ENCODE measurements around the gene PGAP2. TPM values are rescaled to one million over a fixed set of nuclear protein-coding genes. Genes with fewer than 3 reads are reported as not detected.

PGAP2 gene
- polyA plus RNA-seq, 1 donor (not counting 4 experiments of a cell fraction or from before 2014, with no cell fraction given) = 37.3 TPM

GRCh38 chr11:3803726-3804495 lies 4.4 kb upstream of the PGAP2 start:
- no peaks in the 10 kb centered on the region for H3K27me3 ChIP-seq (ENCODE audit: control insufficient read depth, extremely low read depth, insufficient read depth, low read length)
- H3K79me2 ChIP-seq (ENCODE audit: control insufficient read depth, insufficient read depth, low read length) = no peaks in the 10 kb centered on the region
- no peaks in the 10 kb centered on the region for H4K20me1 ChIP-seq (ENCODE audit: control insufficient read depth, extremely low read depth, insufficient read depth, low read length)
- peaks cover 12% of the 10 kb centered on the region for H3K4me1 ChIP-seq (ENCODE audit: control insufficient read depth, extremely low read depth, insufficient read depth, low read length)
- dilution Hi-C loops (cut with MboI; ENCODE audit: extremely low pct_ligation_motif_present, low sequenced_read_pairs) = no loop called here
- H3K27ac ChIP-seq (ENCODE audit: control insufficient read depth, insufficient read depth, low read length) = no peak overlapping the region
- H3K9me1 ChIP-seq (ENCODE audit: control insufficient read depth, extremely low read depth, insufficient read depth, low read length) = no peaks in the 10 kb centered on the region
- H3K4me3 ChIP-seq (ENCODE audit: control insufficient read depth in 2 of 3, extremely low read depth in 1 of 3, insufficient read depth in 2 of 3, low read depth in 1 of 3, low read length in 3 of 3) = no peak overlapping the region
- DNase-seq (ENCODE audit: low read depth, low spot score) (no peak), FAIRE-seq (no peak)
- H3K4me2 ChIP-seq (ENCODE audit: control insufficient read depth, extremely low read depth, insufficient read depth, low read depth, low read length) = peak overlapping the region; percentile 25
- H3K9ac ChIP-seq (ENCODE audit: control insufficient read depth, extremely low read depth, insufficient read depth, low read length) = no peak overlapping the region
- no peak for TF ChIP-seq EZH2 (IDR thresholded peaks at IDR 0.05; ENCODE audit: low read length)
- TF ChIP-seq, protein P1, sequence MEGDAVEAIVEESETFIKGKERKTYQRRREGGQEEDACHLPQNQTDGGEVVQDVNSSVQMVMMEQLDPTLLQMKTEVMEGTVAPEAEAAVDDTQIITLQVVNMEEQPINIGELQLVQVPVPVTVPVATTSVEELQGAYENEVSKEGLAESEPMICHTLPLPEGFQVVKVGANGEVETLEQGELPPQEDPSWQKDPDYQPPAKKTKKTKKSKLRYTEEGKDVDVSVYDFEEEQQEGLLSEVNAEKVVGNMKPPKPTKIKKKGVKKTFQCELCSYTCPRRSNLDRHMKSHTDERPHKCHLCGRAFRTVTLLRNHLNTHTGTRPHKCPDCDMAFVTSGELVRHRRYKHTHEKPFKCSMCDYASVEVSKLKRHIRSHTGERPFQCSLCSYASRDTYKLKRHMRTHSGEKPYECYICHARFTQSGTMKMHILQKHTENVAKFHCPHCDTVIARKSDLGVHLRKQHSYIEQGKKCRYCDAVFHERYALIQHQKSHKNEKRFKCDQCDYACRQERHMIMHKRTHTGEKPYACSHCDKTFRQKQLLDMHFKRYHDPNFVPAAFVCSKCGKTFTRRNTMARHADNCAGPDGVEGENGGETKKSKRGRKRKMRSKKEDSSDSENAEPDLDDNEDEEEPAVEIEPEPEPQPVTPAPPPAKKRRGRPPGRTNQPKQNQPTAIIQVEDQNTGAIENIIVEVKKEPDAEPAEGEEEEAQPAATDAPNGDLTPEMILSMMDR (optimal IDR thresholded peaks at IDR 0.05 in 1 of 3, IDR thresholded peaks at IDR 0.05 in 1 of 3, conservative IDR thresholded peaks at IDR 0.05 in 1 of 3; ENCODE audit: extremely low read depth in 1 of 3, insufficient read depth in 2 of 3, low read length in 3 of 3) = no peak
- H3K36me3 ChIP-seq (ENCODE audit: control insufficient read depth in 2 of 2, extremely low read depth in 1 of 2, insufficient read depth in 2 of 2, low read length in 2 of 2) = no peaks in the 10 kb centered on the region
- peak overlapping the region; percentile 50 for H2AFZ ChIP-seq (ENCODE audit: control insufficient read depth, low read length)
- H3K9me3 ChIP-seq (ENCODE audit: control insufficient read depth, low read depth, low read length) = no peaks in the 10 kb centered on the region

DNA sequence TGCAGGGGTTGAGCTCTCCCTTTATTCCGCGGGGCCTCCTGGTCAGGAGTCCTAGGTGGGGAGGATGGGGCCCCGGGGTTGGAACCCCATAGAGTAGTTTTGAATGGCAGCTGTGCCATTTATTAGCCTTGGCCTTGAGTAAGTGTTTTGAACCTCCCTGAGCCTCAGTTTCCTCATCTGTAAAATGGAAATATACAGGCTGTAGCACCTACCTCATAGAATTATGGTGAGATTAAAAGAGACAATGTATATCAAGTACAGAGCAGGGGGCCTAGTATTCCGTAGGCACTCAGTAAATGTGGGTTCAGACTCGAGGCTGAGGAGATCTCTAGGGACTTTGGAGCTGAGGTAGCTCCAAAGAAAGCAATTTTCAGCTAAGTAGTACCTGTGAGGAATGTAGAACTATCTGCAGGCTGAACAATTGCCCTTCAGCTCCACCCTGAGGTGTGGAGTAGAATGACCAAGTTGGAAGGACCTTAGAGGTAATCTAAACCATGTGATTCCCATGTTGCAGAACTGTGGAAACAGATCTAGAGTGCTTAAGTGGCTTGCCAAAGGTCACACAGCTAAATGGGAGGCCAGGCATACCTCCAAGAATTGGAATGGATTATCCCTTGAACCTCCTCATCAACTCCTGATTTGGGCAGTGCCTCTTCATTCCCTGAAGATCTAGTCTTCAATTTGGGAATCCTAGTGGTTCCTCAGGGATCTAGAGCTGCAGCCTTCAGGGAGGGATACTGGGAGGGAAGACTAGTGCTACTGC lies 682 bp downstream of the PGAP2 start:
- Histone ChIP-seq H3K9ac (ENCODE audit: control insufficient read depth, extremely low read depth, insufficient read depth, low read length) (peak overlapping the region; percentile 63), H3K9me3 (ENCODE audit: control insufficient read depth, low read depth, low read length) (no peaks in the 10 kb centered on the region), H3K4me3 (ENCODE audit: control insufficient read depth in 2 of 3, extremely low read depth in 1 of 3, insufficient read depth in 2 of 3, low read depth in 1 of 3, low read length in 3 of 3) (peak overlapping the region; percentile 61 to 75 (median 64)), H3K27me3 (ENCODE audit: control insufficient read depth, extremely low read depth, insufficient read depth, low read length) (no peaks in the 10 kb centered on the region), H3K4me2 (ENCODE audit: control insufficient read depth, extremely low read depth, insufficient read depth, low read depth, low read length) (peak overlapping the region; percentile 87), H3K9me1 (ENCODE audit: control insufficient read depth, extremely low read depth, insufficient read depth, low read length) (peaks cover 2% of the 10 kb centered on the region), H3K79me2 (ENCODE audit: control insufficient read depth, insufficient read depth, low read length) (no peaks in the 10 kb centered on the region), H4K20me1 (ENCODE audit: control insufficient read depth, extremely low read depth, insufficient read depth, low read length) (no peaks in the 10 kb centered on the region), H3K27ac (ENCODE audit: control insufficient read depth, insufficient read depth, low read length) (no peak overlapping the region), H3K36me3 (ENCODE audit: control insufficient read depth in 2 of 2, extremely low read depth in 1 of 2, insufficient read depth in 2 of 2, low read length in 2 of 2) (peaks cover 0 to 13% of the 10 kb centered on the region in 2 experiments), H2AFZ (ENCODE audit: control insufficient read depth, low read length) (peak overlapping the region; percentile 84), H3K4me1 (ENCODE audit: control insufficient read depth, extremely low read depth, insufficient read depth, low read length) (peaks cover 26% of the 10 kb centered on the region)
- dilution Hi-C loops (cut with MboI; ENCODE audit: extremely low pct_ligation_motif_present, low sequenced_read_pairs) = no loop called here
- FAIRE-seq (peak; percentile 91), DNase-seq (ENCODE audit: low read depth, low spot score) (no peak)
- TF ChIP-seq, protein P1 (optimal IDR thresholded peaks at IDR 0.05 in 1 of 3, IDR thresholded peaks at IDR 0.05 in 1 of 3, conservative IDR thresholded peaks at IDR 0.05 in 1 of 3; ENCODE audit: extremely low read depth in 1 of 3, insufficient read depth in 2 of 3, low read length in 3 of 3) = peak; percentile 53 to 78 (median 76)
- TF ChIP-seq EZH2 (IDR thresholded peaks at IDR 0.05; ENCODE audit: low read length) = no peak
